HuH-7.5 (cell line): ENCODE results near the gene UVRAG.
"Not testable (repeated sequence)": the region's sequence is repeated elsewhere in the genome, so short reads cannot be mapped to it uniquely, and the experiment has no call there.

Experiments
- DNase-seq: peaks from one replicate; pipeline ENCODE4 v3.0.0; 2011; ENCODE audit warnings: low spot score

Gene UVRAG

DNA sequence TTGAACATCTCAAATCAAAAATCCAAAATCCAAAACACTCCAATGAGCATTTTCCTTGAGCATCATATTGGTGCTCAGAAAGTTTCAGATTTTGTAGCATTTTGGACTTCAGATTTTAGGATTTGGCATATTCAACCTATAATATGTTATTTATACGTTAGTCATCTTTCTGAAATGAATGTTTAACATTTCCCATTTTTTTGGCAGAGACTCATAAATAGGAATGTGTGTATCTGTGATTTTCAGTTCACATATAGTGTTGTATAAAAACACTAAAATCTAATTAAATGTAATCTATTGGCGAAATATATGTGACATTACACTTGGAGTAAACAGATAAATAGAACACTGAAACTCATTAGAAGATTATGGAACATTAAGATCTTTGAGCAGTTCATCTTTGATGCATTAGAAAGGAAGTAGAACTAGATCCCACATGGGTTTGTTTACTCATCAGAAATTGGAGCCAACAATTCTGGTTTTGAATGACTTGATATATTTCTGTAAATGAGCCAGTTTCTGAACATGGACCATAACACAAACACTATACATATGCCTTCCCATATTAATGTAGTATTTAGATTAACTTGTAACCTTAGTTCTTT, 153.1 kb downstream of the UVRAG start:
- no peak for DNase-seq

DNA sequence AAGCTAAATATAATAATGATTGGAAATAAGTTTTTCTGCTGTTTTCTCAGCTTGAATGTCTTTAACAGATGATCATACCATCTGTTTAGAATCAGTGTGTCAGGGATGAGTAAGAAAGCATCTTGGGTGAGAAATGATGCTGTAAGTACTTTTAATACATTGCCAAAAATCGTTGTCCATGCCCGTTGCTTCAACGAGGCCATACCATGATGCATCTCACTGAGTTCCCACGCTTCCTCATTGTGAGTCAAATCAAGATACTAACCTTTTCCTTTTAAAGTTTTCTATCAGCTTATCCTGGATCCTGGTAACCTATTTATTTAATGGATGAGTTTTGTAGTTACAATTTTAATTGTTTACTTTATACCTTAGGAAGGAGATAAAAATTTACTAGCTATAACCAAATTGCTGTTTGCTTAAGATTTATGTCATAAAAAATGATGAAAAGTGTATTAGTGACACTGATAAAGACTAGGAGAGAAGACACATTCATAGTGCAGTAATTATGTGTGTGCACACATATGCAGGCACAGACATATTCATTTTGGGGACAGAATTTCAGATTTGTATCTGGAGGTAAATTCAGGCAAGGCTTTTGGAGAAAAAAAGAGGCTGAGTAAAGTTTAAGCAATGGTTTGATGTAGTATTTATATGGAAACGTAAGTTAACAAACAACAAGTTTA, 154.8 kb downstream of the UVRAG start:
- DNase-seq: no peak

DNA sequence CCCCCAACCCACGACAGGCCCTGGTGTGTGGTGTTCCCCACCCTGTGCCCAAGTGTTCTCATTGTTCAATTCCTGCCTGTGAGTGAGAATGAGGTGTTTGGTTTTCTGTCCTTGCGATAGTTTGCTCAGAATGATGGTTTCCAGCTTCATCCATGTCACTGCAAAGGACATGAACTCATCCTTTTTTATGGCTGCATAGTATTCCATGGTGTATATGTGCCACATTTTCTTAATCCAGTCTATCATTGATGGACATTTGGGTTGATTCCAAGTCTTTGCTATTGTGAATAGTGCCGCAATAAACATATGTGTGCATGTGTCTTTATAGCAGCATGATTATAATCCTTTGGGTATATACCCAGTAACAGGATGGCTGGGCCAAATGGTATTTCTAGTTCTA, 158.7 kb downstream of the UVRAG start:
- DNase-seq: not testable (repeated sequence)

DNA sequence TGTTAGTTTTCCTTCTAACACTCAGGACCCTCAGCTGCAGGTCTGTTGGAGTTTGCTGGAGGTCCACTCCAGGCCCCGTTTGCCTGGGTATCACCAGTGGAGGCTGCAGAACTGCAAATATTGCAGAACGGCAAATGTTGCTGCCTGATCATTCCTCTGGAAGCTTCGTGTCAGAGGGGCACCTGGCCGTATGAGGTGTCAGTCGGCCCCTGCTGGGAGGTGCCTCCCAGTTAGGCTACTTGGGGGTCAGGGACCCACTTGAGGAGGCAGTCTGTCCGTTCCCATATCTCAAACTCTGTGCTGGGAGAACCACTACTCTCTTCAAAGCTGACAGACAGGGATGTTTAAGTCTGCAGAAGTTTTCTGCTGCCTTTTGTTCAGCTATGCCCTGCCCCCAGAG, 164.1 kb downstream of the UVRAG start:
- DNase-seq: not testable (repeated sequence)

DNA sequence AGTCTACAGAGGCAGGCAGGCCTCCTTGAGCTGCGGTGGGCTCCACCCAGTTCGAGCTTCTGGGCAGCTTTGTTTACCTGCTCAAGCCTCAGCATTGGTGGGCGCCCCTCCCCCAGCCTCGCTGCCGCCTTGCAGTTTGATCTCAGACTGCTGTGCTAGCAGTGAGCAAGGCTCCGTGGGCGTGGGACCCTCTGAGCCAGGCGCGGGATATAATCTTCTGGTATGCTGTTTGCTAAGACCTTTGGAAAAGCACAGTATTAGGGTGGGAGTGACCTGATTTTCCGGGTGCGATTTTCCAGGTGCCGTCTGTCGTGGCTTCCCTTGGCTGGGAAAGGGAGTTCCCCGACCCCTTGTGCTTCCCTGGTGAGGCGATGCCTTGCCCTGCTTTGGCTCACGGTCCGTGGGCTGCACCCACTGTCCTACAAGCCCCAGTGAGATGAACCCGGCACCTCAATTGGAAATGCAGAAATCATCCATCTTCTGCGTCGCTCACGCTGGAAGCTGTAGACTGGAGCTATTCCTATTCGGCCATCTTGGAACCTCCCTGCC, 164.5 kb downstream of the UVRAG start:
- not testable (repeated sequence) for DNase-seq

DNA sequence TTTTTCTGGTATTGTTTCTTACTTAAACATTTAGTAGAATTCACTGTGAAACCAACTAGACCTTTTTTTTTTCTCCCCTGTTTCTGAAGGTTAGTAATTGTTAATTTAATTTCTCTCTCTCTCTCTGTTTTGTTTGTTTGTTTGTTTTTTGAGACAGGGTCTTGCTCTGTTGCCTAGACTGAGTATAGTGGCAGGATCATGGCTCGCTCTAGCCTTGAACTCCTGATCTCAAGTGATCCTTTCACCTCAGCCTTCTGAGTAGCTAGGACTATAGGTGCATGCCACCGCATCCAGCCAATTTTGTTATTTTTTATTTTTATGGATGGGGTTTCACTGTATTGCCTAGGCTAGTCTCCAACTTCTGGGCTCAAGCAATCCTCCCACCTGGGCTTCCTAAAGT, 165.0 kb downstream of the UVRAG start:
- no peak for DNase-seq

DNA sequence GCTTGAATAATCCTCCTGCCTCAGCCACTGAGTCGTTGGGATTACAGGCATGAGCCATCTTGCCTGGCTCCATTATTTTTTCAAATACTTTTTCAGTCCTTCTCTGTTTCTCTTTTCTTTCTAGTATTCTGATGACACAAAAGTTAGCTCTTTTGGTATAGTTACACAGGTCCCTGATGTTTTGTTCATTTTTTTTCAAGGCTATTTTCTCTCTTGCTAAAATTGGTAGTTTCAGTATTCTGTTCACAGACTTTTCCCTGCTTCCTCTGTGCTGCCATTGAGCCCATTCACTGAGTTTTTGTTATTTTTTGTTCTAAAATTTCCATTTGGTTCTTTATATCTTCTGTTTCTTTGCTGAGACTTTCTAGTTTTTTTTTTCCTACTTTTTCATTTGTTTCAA, 166.5 kb downstream of the UVRAG start:
- DNase-seq: no peak

DNA sequence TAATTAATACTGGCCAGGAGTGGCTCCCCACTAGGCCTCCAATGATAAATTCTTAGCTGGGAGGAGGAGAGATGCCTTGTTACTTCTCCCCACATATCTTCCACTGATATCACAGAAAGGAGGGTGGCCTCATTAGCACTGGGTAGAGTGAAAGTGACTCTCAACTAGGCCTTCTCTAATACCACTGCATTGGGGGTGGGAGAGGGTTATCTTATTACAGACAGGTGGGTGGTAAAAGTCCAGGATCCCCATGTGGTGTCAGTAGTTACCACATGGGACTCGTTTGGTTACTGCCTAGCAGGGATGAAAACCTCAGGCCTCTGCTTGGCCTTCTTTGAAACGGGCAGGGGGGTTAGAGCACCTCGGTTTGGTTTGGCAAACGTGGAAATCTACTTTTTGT, 167.3 kb downstream of the UVRAG start:
- DNase-seq: no peak

DNA sequence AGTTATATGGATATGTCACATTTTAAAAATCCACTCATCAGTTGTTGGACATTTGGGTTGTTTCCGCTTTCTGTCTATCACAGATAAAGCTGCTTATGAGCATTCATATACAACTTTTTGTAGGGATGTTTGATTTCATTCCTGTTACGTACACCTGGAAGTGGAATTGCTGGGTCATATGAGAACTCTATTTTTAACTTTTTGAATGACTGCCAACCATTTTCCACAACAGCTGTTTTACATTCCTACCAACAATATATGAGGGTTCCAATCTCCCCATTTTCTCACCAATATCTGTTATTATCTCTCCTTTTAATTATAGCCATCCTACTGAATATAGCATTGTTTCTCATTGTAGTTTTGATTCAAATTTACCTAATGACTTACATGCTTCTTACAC, 172.0 kb downstream of the UVRAG start:
- DNase-seq: no peak

DNA sequence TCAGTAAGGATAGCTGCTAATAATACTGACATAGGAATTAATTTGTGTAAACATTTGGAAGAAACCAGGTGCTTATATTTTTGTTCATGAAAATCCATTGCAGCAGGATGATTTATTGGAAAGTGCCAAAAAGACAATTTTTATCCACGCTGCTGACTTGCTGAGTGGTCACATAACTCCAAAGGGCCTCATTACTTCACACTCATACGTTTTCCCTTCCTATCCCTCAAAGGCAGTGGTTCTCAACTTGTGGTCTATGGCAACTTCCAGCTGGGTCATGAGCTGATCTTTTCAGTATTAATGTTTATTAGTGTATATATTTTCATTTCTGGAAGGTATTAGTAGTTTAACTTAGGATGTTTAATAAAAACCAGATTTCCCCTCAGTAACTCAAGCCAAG, 178.1 kb downstream of the UVRAG start:
- no peak for DNase-seq

DNA sequence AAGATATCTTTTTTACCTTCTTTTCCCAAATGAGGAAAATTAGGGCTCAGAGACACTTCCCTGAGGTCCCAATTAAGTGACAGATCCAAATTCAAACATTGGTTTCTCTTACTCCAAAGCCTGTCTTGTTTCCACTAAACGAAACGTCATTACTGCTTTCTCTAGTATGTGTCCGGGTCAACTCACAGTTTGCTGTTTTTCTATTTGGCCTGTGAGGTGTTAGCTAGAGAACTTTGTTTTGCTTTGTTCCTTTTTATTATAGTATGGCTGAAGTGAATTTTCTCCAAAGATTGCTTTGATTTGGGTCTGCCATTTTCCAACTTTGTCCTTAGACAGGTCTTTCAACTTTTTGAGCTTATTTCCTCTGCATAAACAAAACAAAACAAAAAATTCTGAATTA, 179.6 kb downstream of the UVRAG start:
- DNase-seq: no peak

DNA sequence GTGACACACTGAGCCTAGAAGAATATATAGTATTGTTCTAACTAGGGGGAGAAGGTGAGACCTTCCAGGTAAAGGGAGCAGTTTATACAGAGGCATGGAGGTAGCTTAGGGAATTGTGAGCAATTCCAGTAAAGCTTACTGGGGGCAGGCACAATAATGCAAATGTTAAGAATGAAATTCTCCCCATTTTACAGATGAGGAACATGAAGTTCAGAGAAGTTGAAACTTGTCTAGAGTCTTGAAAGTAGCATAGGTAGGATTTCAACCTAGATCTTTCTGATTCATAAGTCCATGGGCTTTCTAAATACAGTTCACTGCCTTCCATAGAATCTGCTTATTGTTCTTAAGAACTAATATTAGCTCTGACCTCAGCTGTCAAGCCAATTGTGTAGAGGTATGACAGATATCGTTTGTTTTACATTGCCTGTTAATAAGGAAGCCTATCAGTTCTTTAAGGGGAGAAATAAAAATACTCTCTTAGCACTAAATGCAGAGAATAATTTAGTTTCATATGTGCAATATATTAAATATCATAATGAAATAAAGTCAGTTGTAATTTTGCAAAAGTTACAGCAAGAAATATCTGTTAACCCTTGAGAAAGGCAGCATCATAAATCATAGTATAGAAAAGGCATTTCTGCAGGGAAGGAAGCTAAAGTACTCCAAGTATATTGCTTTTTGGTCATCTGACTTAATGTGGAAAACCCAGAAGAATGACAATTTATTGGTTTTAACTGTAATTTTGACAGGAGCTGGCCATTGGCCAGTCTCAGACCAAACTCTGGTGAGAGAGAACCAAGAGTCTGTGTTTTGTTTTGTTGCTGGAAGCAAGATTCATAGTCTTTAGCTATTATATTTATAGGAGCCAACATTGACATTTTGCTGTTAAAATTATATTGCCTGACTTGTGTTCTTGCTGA, 181.8 kb downstream of the UVRAG start:
- DNase-seq: no peak

DNA sequence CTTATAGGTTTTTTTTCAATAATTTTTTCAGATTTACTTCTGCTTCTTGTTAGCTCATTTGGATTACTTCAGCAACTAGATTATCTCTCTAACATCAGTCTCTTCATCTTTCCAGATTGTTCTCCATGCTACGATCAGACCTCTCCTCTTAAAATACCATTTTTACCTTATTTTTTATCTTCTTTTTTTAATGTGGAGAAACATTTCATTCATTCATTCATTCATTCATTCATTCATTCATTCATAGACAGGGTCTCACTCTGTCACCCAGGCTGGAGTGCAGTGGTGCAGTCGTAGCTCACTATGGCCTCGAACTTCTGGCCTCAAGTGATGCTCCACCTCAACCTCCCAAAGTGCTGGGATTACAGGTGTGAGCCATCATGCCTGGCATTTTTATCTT, 189.4 kb downstream of the UVRAG start:
- no peak for DNase-seq

DNA sequence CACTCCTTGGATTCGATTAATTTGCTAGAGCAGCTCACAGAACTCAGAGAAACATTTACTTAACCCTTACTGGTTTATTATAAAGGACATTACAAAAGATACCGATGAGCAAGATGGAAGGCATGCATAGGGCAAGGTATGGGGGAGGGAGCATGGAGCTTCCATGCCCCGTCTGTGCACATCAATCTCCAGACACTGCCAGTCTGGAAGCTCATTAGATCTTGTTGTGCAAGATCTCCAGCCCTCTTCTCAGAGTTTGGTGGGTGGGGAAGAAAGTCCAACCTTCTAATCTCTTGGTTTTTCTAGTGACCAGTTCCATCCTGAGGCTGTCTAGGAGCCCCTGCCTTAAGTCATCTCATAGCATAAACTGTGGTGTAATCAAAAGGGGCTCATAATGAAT, 190.7 kb downstream of the UVRAG start:
- DNase-seq: no peak

DNA sequence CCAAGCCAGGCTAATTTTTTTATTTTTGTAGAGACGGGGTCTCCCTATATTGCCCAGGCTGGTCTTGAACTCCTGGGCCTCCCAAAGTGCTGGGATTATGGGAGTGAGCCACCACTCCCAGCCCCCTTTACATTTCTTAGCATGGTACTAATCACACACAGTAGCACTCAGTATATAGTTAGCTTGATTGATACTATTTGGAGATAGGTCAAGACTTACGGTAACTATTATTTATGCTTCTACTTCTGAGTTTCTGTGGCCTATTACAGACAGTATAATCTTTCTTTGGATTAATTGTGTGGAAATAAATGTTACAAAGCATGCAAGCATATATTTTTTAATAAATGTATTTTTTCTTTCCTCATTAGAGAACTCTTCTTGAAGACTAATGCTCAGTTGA, 192.2 kb downstream of the UVRAG start:
- DNase-seq: no peak

DNA sequence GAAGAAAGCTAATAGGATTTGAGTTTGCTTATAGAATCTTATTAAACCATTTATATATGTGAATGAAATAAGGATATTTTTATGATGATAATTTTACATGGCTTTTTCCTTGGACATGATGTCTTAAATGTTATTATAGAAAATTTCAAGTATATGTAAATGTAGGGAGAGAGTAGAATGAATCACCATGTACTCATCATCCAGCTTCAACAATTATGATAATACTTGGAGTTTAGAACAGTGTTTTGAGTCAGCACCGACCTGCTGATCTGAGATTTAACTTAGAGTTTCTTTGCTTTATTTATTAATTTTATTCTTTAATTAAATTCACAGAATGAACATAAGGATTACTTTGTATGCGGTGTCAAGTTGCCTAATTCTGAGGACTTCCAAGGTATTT, 193.5 kb downstream of the UVRAG start:
- no peak for DNase-seq

DNA sequence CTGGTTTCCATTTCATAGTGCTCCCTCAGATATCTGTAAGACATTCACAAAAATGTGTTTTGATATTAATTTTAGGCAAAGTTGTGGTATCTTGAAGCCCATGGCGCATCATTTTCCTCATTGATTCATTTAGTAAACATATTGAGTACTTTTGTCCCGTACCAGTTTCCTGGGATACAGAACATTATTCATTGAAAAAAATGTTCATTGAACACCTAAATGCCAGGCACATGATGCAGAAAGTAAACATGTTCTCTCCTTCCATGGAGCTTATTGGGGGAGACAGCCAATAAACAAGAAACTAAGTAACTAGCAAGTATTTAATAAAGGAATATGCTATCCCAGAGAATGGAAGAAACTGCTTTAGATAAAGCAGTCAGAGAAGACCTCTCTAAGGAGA, 195.0 kb downstream of the UVRAG start:
- no peak for DNase-seq

DNA sequence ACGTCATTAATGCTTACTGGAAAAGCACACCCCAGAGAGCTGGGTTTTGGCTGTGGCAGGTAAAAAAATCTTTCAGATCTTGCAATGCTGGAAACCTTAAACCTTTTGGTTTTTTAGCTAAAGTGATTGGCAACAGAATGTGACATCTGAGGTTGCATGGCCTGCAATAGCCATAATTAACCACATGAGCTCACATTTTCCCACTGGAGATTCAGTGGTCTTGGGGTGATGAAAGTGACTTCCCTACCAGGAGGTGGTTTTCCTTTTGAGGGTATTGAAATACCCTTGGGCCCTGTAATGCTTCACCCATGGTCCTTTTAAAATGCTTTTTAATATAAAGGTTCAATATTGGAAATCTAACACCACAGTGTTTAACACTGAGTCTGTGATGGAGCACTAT, 198.5 kb downstream of the UVRAG start:
- no peak for DNase-seq

DNA sequence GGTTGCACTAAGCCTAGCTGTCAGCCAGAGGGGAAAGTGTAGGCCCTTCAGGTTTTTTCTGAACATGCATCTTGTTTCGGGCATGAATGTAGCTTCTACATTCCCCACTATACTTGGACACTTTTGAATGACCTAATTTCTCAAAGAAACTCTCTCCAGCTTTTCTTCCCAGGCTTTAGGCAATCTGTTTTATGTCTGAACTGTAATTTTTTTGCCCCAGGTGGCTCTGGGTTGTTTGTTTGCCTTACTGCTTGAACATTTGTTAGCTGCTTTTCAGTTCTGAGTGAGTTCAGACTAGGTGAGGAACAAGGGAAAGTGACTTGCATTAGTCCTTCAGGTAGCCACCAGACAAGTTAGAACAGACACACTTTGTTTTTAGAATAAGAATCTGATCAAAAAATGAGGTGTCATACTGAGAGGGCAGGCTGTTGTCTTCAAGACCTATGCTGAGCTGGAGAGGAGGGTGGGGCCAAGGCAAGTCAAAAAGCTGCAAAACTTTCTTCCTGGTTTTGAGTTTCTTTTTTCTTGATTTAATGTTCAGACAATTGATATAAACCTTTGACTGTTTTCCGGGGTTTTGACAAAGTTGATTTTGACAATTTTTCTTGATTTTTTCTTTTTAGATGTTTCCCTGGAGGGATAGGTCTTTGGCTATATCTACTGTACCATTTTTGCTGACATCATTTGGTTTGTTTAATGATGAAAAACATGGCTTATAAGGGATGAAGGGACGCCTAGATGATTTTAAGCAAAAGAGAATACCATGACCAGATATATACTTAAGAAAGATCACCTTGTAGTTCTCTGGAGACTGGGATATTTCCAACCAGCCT, 208.4 kb downstream of the UVRAG start:
- no peak for DNase-seq

DNA sequence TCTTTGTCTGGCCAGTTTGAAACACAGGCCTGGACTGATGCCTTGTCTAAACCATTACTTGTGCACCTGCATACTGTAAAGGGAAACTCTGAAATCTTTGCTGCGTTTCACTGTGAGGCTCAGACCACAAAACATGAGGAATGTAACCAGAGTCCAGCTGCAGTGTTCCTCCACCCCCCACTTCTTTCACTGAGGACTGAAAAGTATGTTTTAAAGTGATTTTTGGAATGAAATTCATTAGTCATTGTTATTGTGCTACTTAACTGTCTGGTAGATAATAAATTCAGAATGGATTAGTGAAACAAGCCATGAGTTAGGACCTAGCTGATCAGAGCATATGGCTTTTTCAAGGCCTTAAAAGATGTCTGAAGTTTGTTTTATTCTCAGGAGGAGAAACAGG, 210.1 kb downstream of the UVRAG start:
- DNase-seq: no peak

DNA sequence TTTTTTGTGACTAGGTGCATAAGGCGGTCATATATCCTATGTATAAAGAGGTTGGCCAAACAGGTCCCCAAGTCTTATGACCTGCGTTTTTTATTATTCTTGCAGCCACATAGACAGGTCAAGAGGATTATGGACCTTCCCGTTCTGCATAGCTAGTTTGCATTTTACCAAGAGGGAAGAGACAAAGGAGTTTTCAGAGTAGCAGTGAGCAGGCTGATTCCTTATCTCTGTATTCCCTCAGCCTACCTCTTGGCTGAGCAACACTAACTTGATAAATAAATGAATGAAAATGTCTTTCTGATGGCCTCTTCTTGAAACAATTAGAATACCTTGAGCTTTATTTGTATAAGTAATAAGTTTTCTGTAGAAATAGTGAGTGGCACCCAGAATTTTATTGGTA, 210.8 kb downstream of the UVRAG start:
- DNase-seq: no peak

DNA sequence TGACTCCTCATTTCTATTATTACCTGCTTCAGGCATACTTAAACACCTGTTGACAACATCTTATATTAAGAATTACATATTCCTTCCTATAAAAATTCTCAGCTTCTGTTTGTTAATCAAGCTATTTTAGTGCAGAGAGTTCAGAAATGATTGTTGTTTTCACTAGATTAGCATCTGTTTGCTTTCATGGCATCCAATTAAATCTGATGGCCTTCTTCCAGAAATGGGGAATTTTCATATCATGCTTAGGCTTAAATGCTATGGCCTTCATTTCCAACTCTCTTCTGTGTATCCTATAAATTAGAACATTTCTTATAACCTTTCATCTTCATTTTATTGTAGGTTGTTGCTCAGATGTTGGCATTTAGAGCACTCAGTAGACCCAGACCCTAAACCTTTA, 211.3 kb downstream of the UVRAG start:
- DNase-seq: no peak
